Measurements from ENCODE around the gene STRA8.

STRA8 gene

GRCh38 chr7:135271255-135271615, 37.6 kb downstream of the STRA8 start:
- Histone ChIP-seq H3F3A (ENCODE audit: insufficient read depth, low read length) (no peaks in the 10 kb centered on the region), H3K27ac (ENCODE audit: low read depth, low read length, poor library complexity, severe bottlenecking) (no peak overlapping the region), H4K20me1 (ENCODE audit: insufficient read depth, low read length) (no peaks in the 10 kb centered on the region), H3K4me3 (ENCODE audit: low read depth, low read length, poor library complexity, severe bottlenecking) (no peak overlapping the region), H3K9me3 (ENCODE audit: low read length) (no peaks in the 10 kb centered on the region), H3K27me3 (ENCODE audit: insufficient read depth, low read length) (peaks cover 13% of the 10 kb centered on the region; the same call in 1 of the 2 replicates), H3K4me1 (ENCODE audit: insufficient read depth, low read length, severe bottlenecking) (no peaks in the 10 kb centered on the region), H3K9ac (ENCODE audit: low read length) (no peak overlapping the region), H3K9me2 (ENCODE audit: low read depth, low read length) (no peaks in the 10 kb centered on the region), H2AFZ (ENCODE audit: low read length) (no peak overlapping the region), H3K79me2 (ENCODE audit: insufficient read depth, low read length) (no peaks in the 10 kb centered on the region), H3K36me3 (ENCODE audit: insufficient read depth, low read length) (no peaks in the 10 kb centered on the region), H3K4me2 (ENCODE audit: low read length) (no peak overlapping the region)
- TF ChIP-seq CTCF (IDR thresholded peaks at IDR 0.05; ENCODE audit: low read length) = no peak

DNA sequence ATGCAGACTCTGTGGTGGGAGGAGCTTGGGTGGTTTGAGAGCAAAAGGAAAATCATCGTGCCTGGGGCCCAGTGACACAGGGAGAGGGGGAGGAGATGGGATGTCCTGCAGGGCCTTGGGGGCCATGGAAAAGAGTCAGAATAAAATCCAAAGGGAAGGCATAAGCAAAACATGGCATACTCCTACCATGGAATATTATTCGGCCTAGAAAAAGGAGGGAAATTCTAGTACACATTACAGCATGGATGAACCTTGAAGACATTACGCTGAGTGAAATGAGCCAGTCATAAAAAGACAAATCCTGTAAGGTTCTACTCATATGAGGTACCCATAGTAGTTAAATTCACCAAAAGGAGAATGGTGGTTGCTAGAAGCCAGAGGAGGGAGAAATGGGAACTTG, 38.7 kb downstream of the STRA8 start:
- H3K9me3 ChIP-seq (ENCODE audit: low read length) = no peaks in the 10 kb centered on the region
- no peak overlapping the region for H3K4me2 ChIP-seq (ENCODE audit: low read length)
- H3K27ac ChIP-seq (ENCODE audit: low read depth, low read length, poor library complexity, severe bottlenecking) = no peak overlapping the region
- no peaks in the 10 kb centered on the region for H4K20me1 ChIP-seq (ENCODE audit: insufficient read depth, low read length)
- H3F3A ChIP-seq (ENCODE audit: insufficient read depth, low read length) = no peaks in the 10 kb centered on the region
- H3K27me3 ChIP-seq (ENCODE audit: insufficient read depth, low read length) = peaks cover 5% of the 10 kb centered on the region; the same call in 1 of the 2 replicates
- no peak overlapping the region for H3K9ac ChIP-seq (ENCODE audit: low read length)
- TF ChIP-seq EZH2 (IDR thresholded peaks at IDR 0.05; ENCODE audit: borderline replicate concordance, low read length) (no peak), CTCF (IDR thresholded peaks at IDR 0.05; ENCODE audit: low read length) (no peak)
- H3K36me3 ChIP-seq (ENCODE audit: insufficient read depth, low read length) = no peaks in the 10 kb centered on the region
- H3K4me3 ChIP-seq (ENCODE audit: low read depth, low read length, poor library complexity, severe bottlenecking) = no peak overlapping the region
- H3K79me2 ChIP-seq (ENCODE audit: insufficient read depth, low read length) = no peaks in the 10 kb centered on the region
- no peaks in the 10 kb centered on the region for H3K4me1 ChIP-seq (ENCODE audit: insufficient read depth, low read length, severe bottlenecking)
- H3K9me2 ChIP-seq (ENCODE audit: low read depth, low read length) = no peaks in the 10 kb centered on the region
- no peak overlapping the region for H2AFZ ChIP-seq (ENCODE audit: low read length)

GRCh38 chr7:135273581-135273980, 39.9 kb downstream of the STRA8 start:
- no peak overlapping the region for H3K4me3 ChIP-seq (ENCODE audit: low read depth, low read length, poor library complexity, severe bottlenecking)
- H3K9me3 ChIP-seq (ENCODE audit: low read length) = no peaks in the 10 kb centered on the region

More at GRCh38 chr7:135273581-135273980, 39.9 kb downstream of the STRA8 start:
- no peak overlapping the region for H3K27ac ChIP-seq (ENCODE audit: low read depth, low read length, poor library complexity, severe bottlenecking)
- no peaks in the 10 kb centered on the region for H3K9me2 ChIP-seq (ENCODE audit: low read depth, low read length)
- H3K27me3 ChIP-seq (ENCODE audit: insufficient read depth, low read length) = no peaks in the 10 kb centered on the region; the same call in 1 of the 2 replicates
- no peaks in the 10 kb centered on the region for H3F3A ChIP-seq (ENCODE audit: insufficient read depth, low read length)
- no peak overlapping the region for H2AFZ ChIP-seq (ENCODE audit: low read length)
- no peak overlapping the region for H3K4me2 ChIP-seq (ENCODE audit: low read length)
- no peak overlapping the region for H3K9ac ChIP-seq (ENCODE audit: low read length)
- H3K36me3 ChIP-seq (ENCODE audit: insufficient read depth, low read length) = no peaks in the 10 kb centered on the region
- H3K4me1 ChIP-seq (ENCODE audit: insufficient read depth, low read length, severe bottlenecking) = no peaks in the 10 kb centered on the region
- H3K79me2 ChIP-seq (ENCODE audit: insufficient read depth, low read length) = no peaks in the 10 kb centered on the region
- TF ChIP-seq EZH2 (IDR thresholded peaks at IDR 0.05; ENCODE audit: borderline replicate concordance, low read length) (no peak), CTCF (IDR thresholded peaks at IDR 0.05; ENCODE audit: low read length) (no peak)
- no peaks in the 10 kb centered on the region for H4K20me1 ChIP-seq (ENCODE audit: insufficient read depth, low read length)

Data from OCI-LY1 (cell line).